Esophagus muscularis mucosa (tissue), 4 donors: ENCODE results near the gene TMA7B. TPM values are rescaled to one million over a fixed set of nuclear protein-coding genes. Genes with fewer than 3 reads are reported as not detected.

ENCODE experiments used
- DNase-seq: peaks from one replicate; pipeline ENCODE4 v3.0.0-alpha.2; 2017; ENCODE audit errors: extremely low spot score
- H3K27ac ChIP-seq, 4 donors: fragments of 200-600 bp; sonication (generic); replicated peaks in 1 of 4; 1 replicate in 3 of 4; 2 replicates in 1 of 4; pipeline ENCODE4 v1.5.1; 2016 to 2019; ENCODE audit warnings: mild to moderate bottlenecking in 1 of 4
- H3K27me3 ChIP-seq, 4 donors: fragments of 200-600 bp; sonication (generic); one replicate each; pipeline versions ENCODE4 v1.5.1 to v1.6.0; 2016 to 2019
- H3K36me3 ChIP-seq, 4 donors: fragments of 200-600 bp; sonication (generic); one replicate each; pipeline ENCODE4 v1.5.1; 2016 to 2019
- H3K4me1 ChIP-seq, 4 donors: fragments of 200-600 bp; sonication (generic); one replicate each; pipeline ENCODE4 v1.5.1; 2016 to 2019
- H3K4me3 ChIP-seq, 4 donors: fragments of 200-600 bp; sonication (generic); 1 replicate in 2 of 4; 2 replicates in 2 of 4; pipeline ENCODE4 v1.5.1; 2016 to 2019; ENCODE audit warnings: mild to moderate bottlenecking in 4 of 4, moderate library complexity in 1 of 4
- H3K9me3 ChIP-seq, 4 donors: fragments of 200-600 bp; sonication (generic); 1 replicate in 3 of 4; 2 replicates in 1 of 4; pipeline ENCODE4 v1.5.1; 2016 to 2019
- EP300 ChIP-seq: sonication (generic); formaldehyde crosslinking; IDR thresholded peaks from one replicate; pipeline ENCODE4 v1.6.1; 2017; ENCODE audit warnings: antibody characterized with exemption
- POLR2A ChIP-seq: fragments of 450-650 bp; IDR thresholded peaks from one replicate; pipeline ENCODE4 v1.6.1; 2017; ENCODE audit warnings: antibody characterized with exemption, moderate library complexity, mild to moderate bottlenecking, low read depth
- POLR2AphosphoS5 ChIP-seq, 2 donors: sonication (generic); formaldehyde crosslinking; IDR thresholded peaks; one replicate each; pipeline ENCODE4 v1.6.1; 2017; ENCODE audit warnings: antibody characterized with exemption in 2 of 2
- WGBS: methylation state at CpG from one replicate; pipeline ENCODE4 v1.1.5; 2018; 5-methylcytosine and 5-hydroxymethylcytosine counted together
- intact Hi-C: fragments of 100-400 bp; cut with DNase I; formaldehyde crosslinking; loops from one replicate; pipeline ENCODE4 v1.15.1; 2023
- total RNA-seq, 4 donors: library from RNA; depleted of rRNA; stranded (reverse); fragments of >200 nt; gene quantifications; one replicate each; pipeline versions ENCODE4 v1.1.0 to v1.2.1, GENCODE V29; 2016
- TF ChIP-seq, protein P1 (sequence below), 3 experiments: fragments of 200-600 bp in 2 of 3; fragments of 450-650 bp in 1 of 3; sonication (generic) in 2 of 3; IDR thresholded peaks; one replicate each; pipeline ENCODE4 v1.5.1; 2017 to 2019; ENCODE audit warnings: antibody characterized with exemption in 3 of 3, mild to moderate bottlenecking in 2 of 3, moderate library complexity in 1 of 3

TMA7B gene
- total RNA-seq: not detected

GRCh38 chr22:39959640-39960447 is at the start of gene TMA7B:
TMA7B (plus strand) TSS chr22:39960397; CDS start chr22:39964375, 3,978 bp downstream.
- WGBS: 51% methylated on average over 14 of the region's 14 CpGs
- TF ChIP-seq POLR2A: no peak
- TF ChIP-seq, protein P1, sequence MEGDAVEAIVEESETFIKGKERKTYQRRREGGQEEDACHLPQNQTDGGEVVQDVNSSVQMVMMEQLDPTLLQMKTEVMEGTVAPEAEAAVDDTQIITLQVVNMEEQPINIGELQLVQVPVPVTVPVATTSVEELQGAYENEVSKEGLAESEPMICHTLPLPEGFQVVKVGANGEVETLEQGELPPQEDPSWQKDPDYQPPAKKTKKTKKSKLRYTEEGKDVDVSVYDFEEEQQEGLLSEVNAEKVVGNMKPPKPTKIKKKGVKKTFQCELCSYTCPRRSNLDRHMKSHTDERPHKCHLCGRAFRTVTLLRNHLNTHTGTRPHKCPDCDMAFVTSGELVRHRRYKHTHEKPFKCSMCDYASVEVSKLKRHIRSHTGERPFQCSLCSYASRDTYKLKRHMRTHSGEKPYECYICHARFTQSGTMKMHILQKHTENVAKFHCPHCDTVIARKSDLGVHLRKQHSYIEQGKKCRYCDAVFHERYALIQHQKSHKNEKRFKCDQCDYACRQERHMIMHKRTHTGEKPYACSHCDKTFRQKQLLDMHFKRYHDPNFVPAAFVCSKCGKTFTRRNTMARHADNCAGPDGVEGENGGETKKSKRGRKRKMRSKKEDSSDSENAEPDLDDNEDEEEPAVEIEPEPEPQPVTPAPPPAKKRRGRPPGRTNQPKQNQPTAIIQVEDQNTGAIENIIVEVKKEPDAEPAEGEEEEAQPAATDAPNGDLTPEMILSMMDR (IDR thresholded peaks at IDR 0.05): no peak
- TF ChIP-seq EP300: no peak
- H3K9me3 ChIP-seq: no peaks in the 10 kb centered on the region
- H3K4me1 ChIP-seq: peaks cover 4 to 8% (median 6%) of the 10 kb centered on the region in 4 donors
- H3K4me3 ChIP-seq: no peak within 1 kb of the TSS
- H3K27ac ChIP-seq: no peak within 1 kb of the TSS
- H3K27me3 ChIP-seq: peaks cover 0 to 19% (median 0%) of the 10 kb centered on the region in 4 donors
- H3K36me3 ChIP-seq: no peaks in the 10 kb centered on the region
- no peak for DNase-seq
- intact Hi-C loops: no loop called here

DNA sequence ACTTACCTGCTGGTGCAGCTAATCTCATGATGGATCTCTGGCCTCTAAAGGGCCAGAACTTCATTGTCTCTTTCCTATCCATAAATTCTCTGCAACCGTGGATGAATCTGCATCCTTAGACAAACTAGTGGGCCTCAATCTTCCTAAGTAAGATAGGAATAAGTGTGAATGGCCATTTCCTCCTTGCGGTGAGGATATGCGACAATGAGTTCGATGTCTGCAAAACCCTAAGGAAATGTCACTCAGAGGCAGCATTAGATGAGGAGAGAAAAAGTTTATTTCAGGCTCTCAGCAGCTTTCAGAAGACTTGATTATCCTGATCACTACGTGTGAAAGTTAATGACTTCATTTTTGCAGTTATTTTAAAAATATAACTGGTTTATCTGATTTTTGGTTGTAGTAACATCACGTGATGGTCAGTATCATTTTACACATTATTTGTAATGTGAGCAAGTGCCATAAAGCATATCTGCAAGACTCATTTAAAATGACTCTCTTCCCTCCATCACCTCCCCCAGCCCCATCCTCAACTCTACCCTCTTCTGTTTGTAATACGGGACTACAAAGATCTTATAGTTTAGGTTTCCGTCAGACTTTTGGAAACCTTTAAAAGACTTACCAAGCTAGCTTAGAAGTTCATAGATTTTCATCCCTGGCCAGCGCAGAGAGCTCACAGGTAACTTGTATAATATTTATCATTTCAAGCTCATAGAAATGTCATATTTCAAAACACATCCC is 49.2 kb upstream of the TMA7B start:
- Histone ChIP-seq H3K36me3 (no peaks in the 10 kb centered on the region), H3K9me3 (no peaks in the 10 kb centered on the region), H3K4me1 (no peaks in the 10 kb centered on the region), H3K4me3 (no peak overlapping the region), H3K27ac (no peak overlapping the region), H3K27me3 (peaks cover 0 to 25% (median 0%) of the 10 kb centered on the region in 4 donors)
- DNase-seq: no peak
- intact Hi-C loops: no loop called here
- TF ChIP-seq EP300: no peak
- TF ChIP-seq POLR2AphosphoS5 (IDR thresholded peaks at IDR 0.05): no peak
- TF ChIP-seq, protein P1 (IDR thresholded peaks at IDR 0.05): no peak
- no peak for TF ChIP-seq POLR2A
- WGBS: 64% methylated on average over 9 of the region's 9 CpGs

DNA sequence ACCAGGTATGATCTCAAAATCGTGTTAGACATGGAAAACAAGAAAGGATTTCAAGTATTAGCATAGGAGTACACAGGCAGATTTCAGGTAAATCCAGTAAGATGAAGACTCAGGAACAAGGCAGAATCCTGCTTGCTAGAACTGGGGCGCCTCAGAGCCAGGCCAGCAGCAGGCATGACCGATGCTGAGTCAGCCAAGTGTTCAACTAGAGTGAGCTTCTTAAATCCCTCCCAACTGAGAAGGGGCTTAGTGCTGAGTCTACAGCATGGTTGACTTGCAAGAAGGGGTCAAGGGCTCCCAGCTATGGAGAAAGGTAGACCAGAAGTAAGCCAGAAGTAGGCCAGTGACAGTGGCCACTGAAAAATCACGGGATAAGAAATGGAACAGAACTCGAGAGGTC is 46.9 kb upstream of the TMA7B start:
- TF ChIP-seq POLR2A (no peak), POLR2AphosphoS5 (IDR thresholded peaks at IDR 0.05) (no peak), EP300 (no peak)
- TF ChIP-seq, protein P1 (IDR thresholded peaks at IDR 0.05): no peak
- Histone ChIP-seq H3K4me3 (no peak overlapping the region), H3K27ac (no peak overlapping the region), H3K27me3 (peaks cover 0 to 24% (median 0%) of the 10 kb centered on the region in 4 donors), H3K36me3 (no peaks in the 10 kb centered on the region), H3K4me1 (peaks cover 3 to 16% (median 14%) of the 10 kb centered on the region in 4 donors), H3K9me3 (no peaks in the 10 kb centered on the region)
- peak; percentile 66 for DNase-seq
- 84% methylated on average over 5 of the region's 5 CpGs for WGBS
- intact Hi-C loops: no loop called here

GRCh38 chr22:39913886-39914285 is 46.3 kb upstream of the TMA7B start:
- 68% methylated on average over 2 of the region's 2 CpGs for WGBS
- Histone ChIP-seq H3K9me3 (no peaks in the 10 kb centered on the region), H3K4me3 (no peak overlapping the region), H3K4me1 (peaks cover 6 to 19% (median 19%) of the 10 kb centered on the region in 4 donors), H3K36me3 (no peaks in the 10 kb centered on the region), H3K27ac (no peak overlapping the region), H3K27me3 (peaks cover 0 to 18% (median 0%) of the 10 kb centered on the region in 4 donors)
- DNase-seq: peak; percentile 78
- TF ChIP-seq, protein P1 (IDR thresholded peaks at IDR 0.05): no peak
- TF ChIP-seq POLR2A: no peak
- no peak for TF ChIP-seq POLR2AphosphoS5 (IDR thresholded peaks at IDR 0.05)
- no peak for TF ChIP-seq EP300
- intact Hi-C loops: no loop called here
